H1 (cell line): ENCODE data around the gene WDR38. TPM values are rescaled to one million over a fixed set of nuclear protein-coding genes. Genes with fewer than 3 reads are reported as not detected.

Experiments
- BACH1 ChIP-seq: IDR thresholded peaks from 2 replicates; pipeline ENCODE4 v1.6.1; 2012; ENCODE audit warnings: low read length, improper control_type of control experiment
- CBX5 ChIP-seq: fragments of 300-800, 300-1000 bp; sonication (generic); IDR thresholded peaks from 2 replicates; pipeline ENCODE4 v1.7.1; 2016; ENCODE audit warnings: antibody characterized with exemption, low read length, low read depth
- EZH2 ChIP-seq: fragments of 200-600 bp; sonication (generic); IDR thresholded peaks from 2 replicates; pipeline ENCODE4 v1.7.1; 2012; ENCODE audit warnings: low read depth, mild to moderate bottlenecking, moderate library complexity, low read length, inconsistent platforms; ENCODE audit not compliant: severe bottlenecking
- HDAC6 ChIP-seq: IDR thresholded peaks from one replicate; pipeline ENCODE4 v1.7.1; 2012; ENCODE audit warnings: low read depth, mild to moderate bottlenecking, inconsistent platforms, low read length, moderate library complexity
- KDM4A ChIP-seq: IDR thresholded peaks from one replicate; pipeline ENCODE4 v1.7.1; 2012; ENCODE audit warnings: low read depth, mild to moderate bottlenecking, moderate library complexity, low read length, inconsistent platforms; ENCODE audit not compliant: severe bottlenecking
- KDM5A ChIP-seq: fragments of 200-600 bp; IDR thresholded peaks from 2 replicates; pipeline ENCODE4 v1.7.1; 2012; ENCODE audit warnings: mild to moderate bottlenecking, low read length, inconsistent platforms, mixed read lengths
- RAD21 ChIP-seq, 2 experiments: IDR thresholded peaks in 1 of 2; conservative IDR thresholded peaks in 1 of 2; 2 replicates each; pipeline ENCODE4 v1.6.1; 2011; ENCODE audit warnings: low read depth in 2 of 2, low read length in 2 of 2, improper control_type of control experiment in 1 of 2, inconsistent platforms in 1 of 2, mild to moderate bottlenecking in 1 of 2, moderate library complexity in 1 of 2
- SAP30 ChIP-seq: fragments of 300-600 bp; sonication (generic); IDR thresholded peaks from 2 replicates; pipeline ENCODE4 v1.7.1; 2012; ENCODE audit warnings: low read length, moderate library complexity, mild to moderate bottlenecking, inconsistent platforms; ENCODE audit not compliant: insufficient read depth, insufficient replicate concordance
- SIN3A ChIP-seq, 2 experiments: IDR thresholded peaks in 1 of 2; conservative IDR thresholded peaks in 1 of 2; 2 replicates each; pipeline ENCODE4 v1.6.1; 2011 to 2012; ENCODE audit warnings: low read length in 2 of 2, improper control_type of control experiment in 1 of 2, low read depth in 1 of 2, mild to moderate bottlenecking in 1 of 2
- TBP ChIP-seq: IDR thresholded peaks from 2 replicates; pipeline ENCODE4 v1.6.1; 2011; ENCODE audit warnings: low read depth, low read length, improper control_type of control experiment
- TCF12 ChIP-seq: IDR thresholded peaks from 2 replicates; pipeline ENCODE4 v1.6.1; 2011; ENCODE audit warnings: low read depth, mild to moderate bottlenecking, low read length
- YY1 ChIP-seq: IDR thresholded peaks from 2 replicates; pipeline ENCODE4 v1.6.1; 2011; ENCODE audit warnings: low read depth, mild to moderate bottlenecking, low read length
- polyA plus RNA-seq, 7 experiments: library from polyadenylated mRNA; depleted of rRNA in 3 of 7; stranded (reverse) in 5 of 7; unstranded in 2 of 7; fragments of >200 nt in 5 of 7; fragments of 200-250 nt in 2 of 7; gene quantifications; 1 replicate in 5 of 7; 2 replicates in 1 of 7; 4 replicates in 1 of 7; pipeline versions ENCODE4 v1.2.1 to v1.2.3, GENCODE V29; 2011 to 2013; ENCODE audit warnings: missing spikeins in 2 of 7, mixed read lengths in 2 of 7
- total RNA-seq: library from RNA; stranded (reverse); fragmentation: NEBNext Ultra II Directional; extraction: Animal tissue kit (Norgen Biotek cat#: 25700); gene quantifications from 2 replicates; pipeline ENCODE4 v1.2.1, GENCODE V29; 2021
- TF ChIP-seq, protein P1 (sequence below), 3 experiments: IDR thresholded peaks; 1 replicate in 2 of 3; 2 replicates in 1 of 3; pipeline versions ENCODE4 v1.5.1 to v1.6.1; 2011; ENCODE audit warnings: low read length in 3 of 3, mild to moderate bottlenecking in 3 of 3, inconsistent platforms in 2 of 3, low read depth in 1 of 3, moderate library complexity in 1 of 3; ENCODE audit not compliant: insufficient read depth in 1 of 3; ENCODE audit errors: control extremely low read depth in 1 of 3

WDR38 gene
- total and polyA plus RNA-seq, 2 of the 8 experiments (the other 6 are each of a cell fraction or from before 2014, with no cell fraction given), result not detected

GRCh38 chr9:124818431-124819281 is 34.6 kb upstream of the WDR38 start (continued):
- TF ChIP-seq TBP (no peak), EZH2 (no peak), YY1 (no peak), SIN3A (conservative IDR thresholded peaks at IDR 0.05 in 1 of 2, IDR thresholded peaks at IDR 0.05 in 1 of 2; ENCODE audit: low read depth in 1 of 2, low read length in 2 of 2) (no peak), SAP30 (no peak), HDAC6 (no peak), KDM4A (no peak), CBX5 (no peak), KDM5A (no peak), TCF12 (no peak), BACH1 (no peak), RAD21 (IDR thresholded peaks at IDR 0.05 in 1 of 2, conservative IDR thresholded peaks at IDR 0.05 in 1 of 2; ENCODE audit: low read depth in 2 of 2, low read length in 2 of 2) (peak; percentile 32 to 51; a peak in 3 of 4 replicates)
- TF ChIP-seq, protein P1, sequence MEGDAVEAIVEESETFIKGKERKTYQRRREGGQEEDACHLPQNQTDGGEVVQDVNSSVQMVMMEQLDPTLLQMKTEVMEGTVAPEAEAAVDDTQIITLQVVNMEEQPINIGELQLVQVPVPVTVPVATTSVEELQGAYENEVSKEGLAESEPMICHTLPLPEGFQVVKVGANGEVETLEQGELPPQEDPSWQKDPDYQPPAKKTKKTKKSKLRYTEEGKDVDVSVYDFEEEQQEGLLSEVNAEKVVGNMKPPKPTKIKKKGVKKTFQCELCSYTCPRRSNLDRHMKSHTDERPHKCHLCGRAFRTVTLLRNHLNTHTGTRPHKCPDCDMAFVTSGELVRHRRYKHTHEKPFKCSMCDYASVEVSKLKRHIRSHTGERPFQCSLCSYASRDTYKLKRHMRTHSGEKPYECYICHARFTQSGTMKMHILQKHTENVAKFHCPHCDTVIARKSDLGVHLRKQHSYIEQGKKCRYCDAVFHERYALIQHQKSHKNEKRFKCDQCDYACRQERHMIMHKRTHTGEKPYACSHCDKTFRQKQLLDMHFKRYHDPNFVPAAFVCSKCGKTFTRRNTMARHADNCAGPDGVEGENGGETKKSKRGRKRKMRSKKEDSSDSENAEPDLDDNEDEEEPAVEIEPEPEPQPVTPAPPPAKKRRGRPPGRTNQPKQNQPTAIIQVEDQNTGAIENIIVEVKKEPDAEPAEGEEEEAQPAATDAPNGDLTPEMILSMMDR (IDR thresholded peaks at IDR 0.05; ENCODE audit: control extremely low read depth in 1 of 3, insufficient read depth in 1 of 3, low read depth in 1 of 3, low read length in 3 of 3), result peak; percentile 25 to 29 (median 29); a peak in 3 of 4 replicates
